Activated effector memory CD4-positive, alpha-beta T cell treated with Interleukin-2 at 50 U/mL for 16 hours (primary cell): ENCODE data around the gene CRACR2A.

Experiments used
- DNase-seq: peaks from one replicate; pipeline ENCODE4 v3.0.0-alpha.2; 2020

Gene CRACR2A

DNA sequence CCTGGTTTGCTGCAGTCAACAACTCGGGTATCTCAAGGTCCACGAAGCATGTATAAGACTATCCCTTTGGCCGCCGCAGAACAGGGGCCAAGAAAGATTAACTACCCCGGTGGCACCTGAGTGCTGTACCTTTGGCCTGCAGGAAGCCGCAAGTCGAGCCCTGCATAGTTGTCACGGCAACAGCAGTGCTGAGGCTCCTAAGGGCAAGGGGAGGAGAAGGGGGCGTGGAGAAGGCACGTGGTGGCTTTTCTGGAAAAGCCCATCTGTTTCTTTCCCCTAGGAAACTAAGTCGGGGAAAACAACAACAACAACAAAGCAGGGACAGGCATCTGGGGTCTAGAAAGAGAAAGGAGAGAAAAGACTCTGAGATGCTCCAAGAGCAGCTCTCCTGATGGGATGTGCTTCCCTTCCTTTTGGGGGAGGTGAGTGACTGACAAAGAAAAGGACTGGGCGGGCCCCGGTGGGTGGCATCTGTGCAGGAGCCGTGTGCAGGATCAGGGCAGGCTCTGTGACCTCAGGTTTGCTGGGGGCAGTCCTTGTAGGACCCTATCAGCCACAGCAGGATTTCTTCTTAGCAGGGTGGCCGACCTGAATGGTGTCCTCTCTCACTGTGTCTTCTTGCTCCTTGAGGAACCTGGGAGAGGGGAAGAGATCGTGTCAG is 138.0 kb downstream of the CRACR2A start:
- DNase-seq = no peak

DNA sequence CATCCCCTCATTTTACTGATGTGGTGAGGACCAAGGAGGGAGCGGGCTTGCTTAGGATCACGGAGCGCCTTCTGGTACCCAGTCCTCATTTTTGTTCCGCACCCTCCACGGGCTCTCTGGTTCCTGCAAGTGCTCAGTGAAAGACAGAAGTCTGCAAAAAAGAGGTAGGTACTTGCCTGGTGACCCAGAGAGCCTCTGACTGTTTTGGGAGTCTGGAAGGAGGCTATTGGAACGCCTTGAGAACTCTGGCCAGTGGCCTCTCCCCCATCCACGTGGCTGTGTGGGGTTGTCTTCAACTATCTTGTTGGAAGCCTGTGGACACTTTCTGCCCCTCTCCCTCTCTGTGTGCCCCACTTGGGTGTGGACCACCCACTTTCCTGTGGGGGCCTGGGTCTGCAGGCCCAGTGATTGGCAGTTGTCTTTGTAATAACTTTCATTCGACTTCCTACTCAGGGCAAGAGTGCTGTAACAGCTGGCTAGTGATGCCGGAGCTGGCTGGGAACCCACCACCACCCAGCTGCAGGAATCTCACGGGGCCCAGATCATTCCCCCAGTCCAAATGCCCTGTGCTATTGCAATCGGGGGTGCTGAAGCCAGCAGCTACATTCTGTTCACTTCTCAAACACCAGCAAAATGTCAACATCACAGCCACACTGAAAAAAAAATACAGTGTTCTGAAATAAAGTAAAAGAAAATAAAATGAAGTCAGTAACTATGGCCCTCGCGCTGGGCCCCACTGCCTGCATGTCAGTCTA is 139.1 kb downstream of the CRACR2A start:
- DNase-seq = no peak

DNA sequence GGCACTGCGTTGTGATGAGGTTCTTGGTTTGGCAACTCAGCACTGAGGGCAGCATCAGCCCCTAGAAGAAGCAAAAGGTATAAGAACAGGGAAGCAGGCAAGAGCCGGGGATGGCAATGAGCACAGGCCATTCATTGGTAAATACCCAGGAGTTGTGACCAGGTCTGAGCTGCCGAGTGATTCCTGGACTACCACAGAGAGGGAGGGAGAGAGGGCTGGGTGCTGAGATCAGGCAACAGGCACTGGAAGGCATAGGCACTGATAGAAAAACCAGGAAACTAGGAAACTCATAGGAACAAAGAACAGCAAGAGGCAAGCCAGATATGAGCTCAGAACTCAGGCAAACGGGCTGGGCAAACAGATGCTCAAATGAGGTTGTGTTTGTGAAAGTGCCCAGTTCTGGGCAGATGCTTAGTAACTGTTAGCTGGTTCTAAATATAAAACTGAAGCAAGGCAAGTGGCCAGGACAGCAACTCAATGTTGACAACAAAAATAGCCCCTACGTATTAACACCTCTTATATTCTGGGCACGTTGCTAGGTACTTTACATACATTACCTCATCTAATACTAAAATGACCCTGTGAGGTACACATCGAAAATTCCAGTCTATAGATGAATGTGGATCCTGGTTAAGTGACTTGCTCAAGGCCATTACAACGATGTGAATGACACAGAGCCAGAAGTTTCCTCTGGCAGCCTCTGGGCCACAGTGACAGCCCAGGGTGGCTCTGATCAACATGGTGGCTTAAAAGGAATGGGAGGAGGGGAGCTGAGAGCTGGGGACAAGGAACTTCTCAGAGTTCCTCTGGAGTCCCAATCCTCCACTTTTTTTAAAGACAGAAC is 140.8 kb downstream of the CRACR2A start:
- DNase-seq = no peak

DNA sequence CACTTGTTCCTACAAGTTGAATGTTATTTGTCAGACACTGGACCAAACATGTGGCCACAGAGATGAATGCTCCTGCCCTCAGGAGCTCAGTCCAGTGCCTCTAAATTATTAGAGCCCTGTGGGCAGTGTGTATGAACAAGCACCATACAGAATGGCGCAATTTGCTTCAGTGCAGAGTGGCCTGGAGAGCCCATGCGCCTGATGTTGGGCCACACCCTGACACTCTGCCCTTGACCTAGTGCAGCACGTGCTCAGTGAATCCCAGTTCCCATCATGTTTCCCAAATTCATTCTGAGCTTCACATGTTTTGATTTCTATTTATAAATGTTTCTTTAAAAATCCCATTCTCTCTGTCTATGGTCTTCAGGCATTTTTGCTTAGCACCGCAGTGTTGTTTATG is 145.1 kb downstream of the CRACR2A start:
- DNase-seq = no peak

DNA sequence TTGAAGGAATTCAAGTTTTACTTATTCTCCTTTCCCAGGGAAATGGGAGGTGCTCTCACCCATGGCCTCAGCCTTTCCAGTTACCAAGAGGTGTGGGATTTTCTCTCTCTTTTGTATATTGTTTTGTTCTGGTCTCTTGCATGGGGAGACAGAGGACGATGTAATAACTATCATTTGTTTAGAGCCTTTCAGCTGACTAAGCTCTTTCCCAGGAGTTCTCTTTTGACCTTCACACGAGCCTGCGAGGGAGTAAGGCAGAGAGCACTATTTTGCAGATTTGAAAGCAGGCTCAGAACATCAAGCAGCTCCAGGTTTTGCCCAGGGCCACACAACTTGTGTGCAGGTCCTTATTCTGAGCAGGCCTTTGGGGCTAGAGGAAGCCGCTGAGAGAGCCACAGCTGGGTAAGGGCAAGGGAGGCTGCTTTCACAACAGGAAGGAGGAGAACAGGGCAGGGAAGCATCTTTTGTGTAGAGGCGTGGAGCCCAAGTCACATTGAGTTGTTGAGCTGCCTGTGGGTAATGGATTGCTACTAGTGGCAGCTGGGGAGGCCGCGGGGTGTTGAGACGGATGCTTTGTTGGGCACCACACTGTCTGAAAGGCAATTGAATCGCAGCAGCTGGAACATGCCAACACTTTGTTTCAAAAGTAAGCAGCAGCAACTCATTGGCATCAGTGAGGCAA is 145.7 kb downstream of the CRACR2A start:
- DNase-seq = no peak

DNA sequence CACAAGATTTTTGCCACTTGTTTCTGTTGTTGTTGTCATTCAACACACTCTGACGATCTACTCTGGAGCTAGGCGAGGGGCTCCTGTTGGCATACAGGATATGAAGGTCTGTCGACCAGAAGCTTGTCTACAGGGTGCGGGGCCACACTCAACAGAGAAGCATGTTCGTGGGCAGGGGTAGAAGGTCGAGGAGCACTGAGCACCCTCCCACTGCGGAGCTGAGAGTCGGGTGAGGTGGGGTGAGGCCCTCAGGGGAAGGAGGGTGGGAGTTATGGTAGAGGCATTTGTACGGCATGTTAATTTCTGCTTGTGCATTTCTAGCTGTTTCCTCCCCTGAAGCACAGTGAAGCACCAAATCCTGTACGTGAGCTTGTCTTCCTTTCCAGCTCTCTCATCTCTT is 146.8 kb downstream of the CRACR2A start:
- no peak for DNase-seq

DNA sequence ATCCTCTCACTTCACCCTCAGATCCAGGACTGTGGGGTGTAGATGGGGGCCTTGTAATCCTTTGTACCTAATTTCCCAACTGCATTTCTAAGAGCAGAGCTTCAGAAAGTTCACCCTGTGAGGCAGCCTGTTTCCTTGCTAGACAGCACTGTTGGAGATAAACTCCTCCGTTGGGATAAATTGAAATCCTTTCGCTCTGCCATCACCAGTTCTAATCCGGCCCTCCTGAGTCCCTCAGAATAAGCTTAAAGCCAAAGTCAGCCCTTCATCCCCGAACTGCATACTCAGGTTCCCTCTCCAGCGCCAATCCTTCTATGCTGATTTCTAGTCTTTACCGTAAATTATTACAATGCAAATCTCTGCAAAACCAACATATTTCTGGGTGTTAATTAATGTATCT is 147.2 kb downstream of the CRACR2A start:
- no peak for DNase-seq

DNA sequence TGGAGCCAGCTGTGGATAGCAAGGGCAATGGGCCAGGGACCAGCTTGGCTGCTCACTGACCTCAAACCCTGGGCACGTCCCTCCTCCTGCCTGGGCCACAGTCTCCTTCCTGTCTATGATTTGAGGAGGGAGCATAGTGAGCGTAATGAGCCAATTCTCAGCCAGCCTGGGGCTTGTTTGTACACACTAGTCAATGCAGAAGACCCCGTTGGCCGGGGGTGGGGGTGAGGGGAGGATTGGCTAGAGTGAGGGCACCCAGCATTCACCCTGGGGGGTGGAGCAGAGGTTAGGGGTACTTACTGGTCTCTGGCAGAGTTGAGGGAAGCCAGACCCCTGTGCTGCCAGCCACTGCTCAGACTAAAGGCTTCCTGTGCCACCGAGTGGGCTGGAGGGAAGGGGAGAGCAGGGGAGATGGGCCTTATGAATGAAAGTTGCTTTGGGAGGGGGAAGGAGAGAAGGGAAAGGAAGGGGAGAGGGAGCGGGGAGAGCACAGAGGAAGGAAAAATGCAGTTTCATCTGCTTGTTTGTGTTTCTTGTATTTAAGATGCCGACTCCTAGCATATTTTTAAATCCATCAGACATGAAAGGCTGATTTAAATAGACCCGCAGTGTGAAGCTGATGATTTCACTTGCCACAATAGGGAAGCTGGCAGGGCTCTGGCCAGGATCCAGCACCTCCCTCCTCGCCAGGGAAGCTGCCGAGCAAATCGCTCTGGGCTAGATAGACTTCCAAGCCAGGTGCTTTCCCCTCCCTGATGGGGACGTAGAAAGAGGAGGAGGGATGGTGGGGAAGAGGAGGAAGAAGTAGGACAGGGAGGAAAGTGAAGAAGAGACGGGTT is 147.9 kb downstream of the CRACR2A start:
- no peak for DNase-seq

DNA sequence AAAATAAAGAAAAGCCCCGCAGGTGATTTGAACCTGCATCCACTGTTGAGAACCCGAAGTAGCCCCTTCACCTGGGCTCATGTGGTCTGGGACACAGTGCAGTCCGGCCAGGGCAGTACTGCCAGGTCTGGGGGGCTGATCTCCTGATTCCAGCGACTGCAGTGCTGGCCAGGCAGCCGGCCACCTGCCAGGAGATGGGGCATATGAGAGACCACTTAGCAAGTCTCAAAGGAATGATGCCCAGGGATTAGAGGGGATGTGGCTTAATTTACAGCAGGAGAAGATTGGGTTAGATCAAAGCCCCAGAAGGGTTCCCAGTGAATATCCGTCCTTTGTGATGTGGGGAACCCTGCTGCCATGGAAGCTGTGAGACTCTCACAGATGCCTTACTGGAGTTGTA is 148.6 kb downstream of the CRACR2A start:
- DNase-seq = no peak

DNA sequence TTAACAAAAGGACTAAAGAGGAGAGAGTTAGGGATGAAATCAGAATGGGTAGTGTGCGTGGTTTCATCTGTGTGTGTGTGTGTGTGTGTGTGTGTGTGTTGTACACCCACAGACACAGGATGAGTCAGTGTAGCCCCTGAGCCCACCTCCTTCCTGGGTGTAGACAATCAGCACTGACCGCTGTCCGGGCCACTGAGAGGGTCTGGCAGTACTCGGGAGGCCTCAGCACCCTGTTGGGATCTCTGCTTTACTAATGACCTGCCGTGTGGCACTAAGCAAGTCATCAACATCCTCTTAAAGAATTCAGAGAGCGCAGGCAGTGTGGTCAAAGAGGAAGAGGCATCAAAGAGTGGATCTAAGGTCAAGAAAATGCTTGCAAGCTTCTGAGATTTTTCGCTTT is 149.3 kb downstream of the CRACR2A start:
- DNase-seq = no peak

DNA sequence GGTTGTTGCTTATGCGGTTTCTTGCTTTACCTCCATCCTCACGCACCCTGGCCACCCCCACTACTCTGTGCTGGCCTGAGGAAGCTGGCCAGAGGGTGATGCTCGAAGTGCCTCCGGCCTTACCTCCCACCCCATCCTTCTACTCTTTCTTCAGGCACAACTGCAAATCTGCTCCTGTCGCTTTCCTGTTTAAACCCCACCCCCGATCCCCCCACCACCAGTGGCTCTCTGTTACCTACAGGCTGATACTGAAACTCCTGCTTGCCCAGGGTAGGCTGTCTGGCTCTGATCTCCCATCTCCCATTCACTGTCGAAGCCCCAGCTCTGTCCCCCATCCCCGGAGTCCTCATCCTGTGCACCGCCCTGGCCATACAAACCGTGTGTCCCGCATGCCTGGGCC is 150.4 kb downstream of the CRACR2A start:
- DNase-seq = no peak

DNA sequence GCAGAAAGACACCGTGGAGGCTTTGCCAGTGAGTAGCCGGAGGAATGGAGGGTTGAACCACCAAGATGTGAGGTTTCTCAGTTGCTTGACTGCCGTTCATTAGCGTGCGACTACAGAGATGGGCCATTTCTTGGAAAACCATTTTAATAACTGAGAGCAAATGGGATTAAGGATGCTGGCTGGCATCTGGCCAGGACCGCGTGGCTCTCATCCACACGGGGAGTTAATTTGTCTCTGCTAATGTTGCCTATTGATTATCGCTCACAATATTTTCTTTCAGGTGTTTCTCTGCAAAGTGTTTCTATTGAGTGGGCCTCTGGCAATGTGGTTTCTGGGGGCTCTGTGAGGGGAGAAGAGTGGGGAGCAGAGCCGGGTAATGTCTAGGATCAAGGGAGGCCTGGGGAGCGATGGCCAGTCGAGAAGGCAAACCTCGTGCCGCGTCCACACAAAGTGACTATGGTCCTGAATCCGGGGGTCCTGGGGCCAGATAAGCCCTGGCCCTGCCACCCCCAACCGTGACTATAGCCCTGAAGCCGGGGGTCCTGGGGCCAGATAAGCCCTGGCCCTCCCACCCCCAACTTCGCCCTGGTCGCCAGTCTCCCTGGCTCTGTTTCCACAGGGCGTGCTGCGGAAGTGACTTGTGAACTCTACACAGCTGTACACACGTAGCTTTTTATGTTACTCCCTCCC is 151.3 kb downstream of the CRACR2A start:
- no peak for DNase-seq

DNA sequence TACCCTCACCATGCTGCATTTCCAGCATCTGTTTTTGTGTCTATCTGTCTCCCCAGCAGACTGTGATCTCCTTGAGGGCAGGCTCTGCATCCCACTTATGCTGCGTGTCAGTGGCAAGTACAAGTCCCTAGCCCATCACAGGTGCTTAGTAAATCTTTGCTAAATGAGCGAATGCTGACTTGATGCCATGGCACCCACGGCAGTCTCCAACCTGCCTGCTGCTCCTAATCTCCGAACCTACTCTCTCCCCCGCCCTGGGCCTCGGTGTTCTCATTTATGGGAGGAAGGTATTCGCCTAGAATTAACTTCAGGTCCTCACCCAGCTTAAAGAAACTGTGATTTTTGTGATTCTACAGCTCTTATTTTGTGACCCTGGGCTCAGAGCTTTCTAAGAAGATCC is 152.0 kb downstream of the CRACR2A start:
- DNase-seq = no peak

DNA sequence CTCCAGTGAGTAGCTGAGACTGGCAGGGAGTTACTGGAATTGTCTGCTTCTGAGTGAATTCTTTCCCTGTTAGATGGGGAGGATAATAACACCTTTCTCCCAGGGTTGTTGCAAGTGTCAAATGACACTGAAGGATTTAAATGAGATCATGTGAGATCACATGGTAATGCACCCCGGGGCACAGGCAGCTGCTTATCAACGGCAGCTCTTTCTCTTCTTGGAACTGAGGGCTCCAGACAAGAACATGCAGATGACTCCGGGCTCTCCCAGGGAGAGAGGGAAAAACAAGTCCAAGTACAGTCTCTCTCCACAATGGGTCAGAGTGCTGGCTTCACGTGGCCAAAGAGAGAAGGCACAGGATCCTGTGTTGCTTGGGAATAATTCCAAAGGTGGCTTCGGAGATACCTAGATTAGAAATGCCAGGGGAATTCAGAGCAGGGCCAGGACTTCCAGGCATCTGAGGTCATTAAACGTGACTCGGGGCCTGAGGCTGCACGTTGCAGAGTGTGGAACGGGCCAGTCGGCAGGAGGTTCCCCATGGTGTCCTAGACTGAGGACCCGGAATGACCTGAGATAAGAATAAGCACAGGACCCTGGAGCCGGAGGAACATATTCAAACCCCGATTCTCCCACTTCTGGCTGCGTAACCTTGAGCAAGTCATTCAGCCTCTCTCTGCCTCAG is 152.7 kb downstream of the CRACR2A start:
- no peak for DNase-seq

DNA sequence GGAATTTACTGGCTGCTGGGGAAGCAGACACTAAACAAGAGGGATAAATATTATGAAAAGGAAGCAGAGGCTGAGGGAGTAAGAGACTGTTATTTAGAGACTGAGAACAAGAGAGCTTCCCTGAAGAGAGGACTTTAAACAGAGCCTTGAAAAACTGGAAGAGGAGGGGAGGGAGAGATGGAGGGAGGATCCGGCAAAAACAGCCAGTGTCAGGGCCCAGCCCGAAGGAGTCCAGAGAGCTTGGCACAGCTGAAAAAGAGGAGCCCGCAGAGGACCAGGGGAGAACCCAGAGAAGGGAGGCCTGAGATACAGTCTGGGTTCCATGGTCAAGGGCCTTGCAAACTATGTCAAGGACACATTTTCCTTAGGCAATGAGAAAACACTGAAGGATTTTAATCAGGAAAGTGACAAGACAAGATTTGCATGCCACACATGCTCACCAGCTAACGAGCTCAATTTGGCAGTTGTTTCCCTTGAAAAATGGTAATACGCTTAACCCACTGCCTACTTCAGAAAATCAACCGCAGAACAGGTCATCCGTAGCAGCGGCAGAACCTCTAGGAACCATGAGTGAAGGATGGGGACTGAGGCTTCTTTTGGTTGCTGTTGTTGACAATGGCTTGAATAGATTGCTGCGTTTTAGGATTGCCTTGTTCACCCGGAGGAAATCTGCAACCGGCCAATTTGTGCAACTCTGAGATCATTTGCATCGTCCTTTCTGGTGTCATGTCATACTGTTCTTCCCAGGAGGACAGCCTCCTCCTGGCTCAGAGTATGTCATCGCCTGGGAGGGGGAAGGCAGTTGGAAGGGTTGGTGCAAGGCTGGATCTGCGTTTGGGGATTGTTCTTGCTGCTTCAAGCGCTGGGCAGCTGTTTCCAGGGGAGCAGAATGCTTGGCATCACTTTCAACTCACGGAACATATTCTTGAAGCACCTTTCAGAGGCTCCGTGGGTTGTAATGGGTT is 153.7 kb downstream of the CRACR2A start:
- DNase-seq = no peak

DNA sequence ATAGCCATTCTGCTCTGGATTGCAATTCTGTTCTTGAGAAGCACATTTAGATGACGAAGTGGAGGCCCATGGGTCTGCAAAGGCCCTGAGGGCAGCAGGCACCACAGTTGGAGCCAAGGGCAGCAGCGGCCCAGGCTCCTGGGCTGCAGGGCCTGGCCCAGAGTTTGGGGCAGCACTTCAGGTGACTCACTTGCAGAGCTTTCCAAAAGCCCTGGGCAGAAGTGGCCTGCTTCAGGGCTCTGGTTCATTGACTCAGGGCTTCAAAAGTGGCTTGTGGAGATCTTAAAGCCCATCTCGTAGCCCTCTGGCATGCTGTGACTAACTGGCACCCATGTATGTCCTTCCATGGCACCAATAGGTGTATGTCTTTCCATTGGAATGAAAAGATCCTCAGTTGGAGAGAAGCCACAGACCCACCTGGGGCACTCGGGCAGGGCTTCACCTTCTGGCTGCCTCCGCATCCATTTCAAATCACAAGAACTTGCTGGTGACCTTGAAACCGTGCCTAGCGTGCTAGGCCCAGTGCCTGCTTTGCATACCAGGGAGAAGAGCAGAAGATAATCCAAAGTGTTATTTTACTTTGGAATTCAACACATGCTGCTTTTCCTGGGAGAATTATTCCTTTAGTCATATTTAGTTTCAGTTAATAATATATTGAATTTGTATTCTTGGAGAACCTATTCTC is 155.2 kb downstream of the CRACR2A start:
- no peak for DNase-seq

DNA sequence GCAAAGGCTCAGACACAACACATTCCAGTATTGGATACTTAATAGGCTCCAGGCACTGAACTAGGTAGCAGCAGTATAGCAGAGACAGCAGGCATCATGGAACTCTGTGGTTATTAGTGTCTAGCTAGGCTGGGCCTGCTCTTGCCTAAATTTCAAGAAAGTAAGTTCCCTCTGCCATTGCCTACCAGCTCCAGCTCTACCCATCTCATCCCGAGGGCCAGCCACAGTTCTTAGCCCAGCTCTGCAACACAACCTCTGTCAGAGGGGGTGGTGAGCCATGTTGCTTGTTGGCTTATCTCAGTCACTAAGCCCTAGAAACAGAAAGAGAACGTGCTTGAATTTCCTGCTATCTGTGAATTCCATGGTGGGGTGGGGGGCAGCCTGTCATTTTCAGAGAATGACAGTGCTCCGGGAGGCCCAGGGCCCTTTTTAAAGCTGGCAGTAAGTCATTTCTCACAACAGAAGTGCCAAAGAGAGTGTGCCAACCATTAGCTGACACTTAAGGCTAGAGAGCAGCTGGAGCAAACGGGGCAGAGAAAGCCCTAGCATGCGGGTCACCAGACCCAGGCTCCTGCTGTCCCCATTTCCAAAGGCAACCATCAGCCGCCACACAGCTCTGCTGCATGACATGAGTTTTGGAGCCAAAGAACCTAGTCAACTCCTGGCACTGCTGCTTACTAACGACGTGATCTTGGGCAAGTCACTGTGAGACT is 156.1 kb downstream of the CRACR2A start:
- no peak for DNase-seq

DNA sequence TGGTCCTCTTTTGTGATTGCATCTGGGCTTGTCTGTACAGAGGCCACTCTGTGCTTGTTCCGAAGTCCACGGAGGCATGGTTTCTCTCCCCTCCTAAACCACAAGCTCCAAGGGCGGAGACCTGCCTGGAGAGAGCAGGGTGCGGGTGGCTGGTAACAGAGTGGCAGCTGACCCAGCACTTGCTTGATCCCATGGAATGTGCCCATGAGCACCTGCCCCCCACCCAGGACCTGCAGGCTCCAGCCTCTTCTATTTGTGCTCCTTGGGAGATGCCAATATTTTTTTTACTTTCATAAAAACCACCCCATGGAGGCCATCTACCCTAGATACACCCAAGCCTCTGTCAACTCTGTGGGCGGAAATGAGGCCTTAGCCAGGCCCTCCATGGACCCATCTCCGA is 157.2 kb downstream of the CRACR2A start:
- no peak for DNase-seq

DNA sequence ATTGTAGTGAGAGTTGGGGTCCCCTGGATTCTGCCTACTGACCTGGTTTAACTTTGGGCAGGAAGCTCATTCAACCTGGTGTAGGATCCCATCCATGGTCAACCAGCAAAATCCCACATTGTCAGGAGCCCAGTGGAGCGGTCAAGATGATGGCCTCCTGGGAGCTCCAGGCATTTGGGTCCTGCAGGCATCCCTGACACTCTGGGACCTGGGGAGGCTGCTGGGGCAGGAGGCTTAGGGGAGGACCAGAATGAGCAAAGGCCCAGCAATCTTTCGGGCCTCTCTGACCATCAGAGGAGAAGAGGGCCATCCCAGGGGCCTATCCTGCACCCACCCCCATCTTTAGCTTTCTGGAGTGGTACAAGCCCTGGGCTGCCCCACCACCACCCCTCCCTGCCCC is 157.9 kb downstream of the CRACR2A start:
- no peak for DNase-seq
